Measurements from ENCODE around the gene SSR4. TPM values are rescaled to one million over a fixed set of nuclear protein-coding genes. Genes with fewer than 3 reads are reported as not detected.

The SSR4 gene
- total and polyA plus RNA-seq, 12 donors: 162 to 1,349 (median 366) TPM

DNA sequence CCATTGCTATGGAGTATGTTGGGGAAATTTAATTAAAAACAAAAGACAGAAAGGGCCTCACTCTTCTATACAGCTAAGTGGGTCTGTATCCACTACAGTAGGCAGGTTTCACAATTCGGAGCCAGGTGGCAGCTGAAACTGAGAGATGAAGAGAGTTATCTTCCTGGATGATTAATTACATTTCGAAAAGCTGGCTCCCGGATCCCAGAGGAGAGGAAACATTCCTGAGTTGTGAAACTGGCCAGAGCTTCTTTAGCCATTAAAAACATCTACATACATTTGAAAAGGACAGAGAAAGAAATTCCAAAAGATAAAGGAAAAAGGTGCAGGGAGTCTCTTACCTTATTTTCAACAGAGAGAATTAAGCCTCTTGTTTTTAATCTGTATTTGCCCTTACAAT is 51.4 kb downstream of the SSR4 start:
- H3K27ac ChIP-seq: no peak overlapping the region
- intact Hi-C loops (cut with DNase I): no loop called here
- H3K36me3 ChIP-seq (replicated peaks in 1 of 2): no peaks in the 10 kb centered on the region
- no peaks in the 10 kb centered on the region for H3K9me3 ChIP-seq (replicated peaks in 1 of 3)
- no peak overlapping the region for H3K4me3 ChIP-seq
- no peaks in the 10 kb centered on the region for H3K4me1 ChIP-seq (replicated peaks in 1 of 2)
- TF ChIP-seq POLR2A (IDR thresholded peaks at IDR 0.05): no peak
- peaks cover 60% of the 10 kb centered on the region for H3K27me3 ChIP-seq
- no peak for DNase-seq
- WGBS, 4 donors: 9 to 26% (median 20%) methylated on average over 3 of the region's 3 CpGs

Other genes with a start within 250 kb of the SSR4 start
- 10 to 100 TPM; 13.2 to 36.7 (median 24.1) TPM for gene CCNQ, start 195.5 kb upstream of the SSR4 start, total RNA-seq
- 10 to 100 TPM; 18.7 to 48.5 (median 38.1) TPM for gene CCNQ, start 195.5 kb upstream of the SSR4 start, polyA plus RNA-seq
- gene DUSP9, start 147.5 kb upstream of the SSR4 start, total RNA-seq: 10 to 100 TPM in 1 of 9 donors, under 1 TPM in 5, not detected in 3; 0.11 to 15.9 (median 0.24) TPM
- gene DUSP9, start 147.5 kb upstream of the SSR4 start, polyA plus RNA-seq: not detected
- 1 to 10 TPM in 3 of 9 donors, under 1 TPM in 4, not detected in 2; 0.48 to 2.7 (median 1.00) TPM for gene PNCK, start 120.9 kb upstream of the SSR4 start, total RNA-seq
- 1 to 10 TPM in 2 of 3 donors, under 1 TPM in 1; 0.42 to 6.5 (median 1.9) TPM for gene PNCK, start 120.9 kb upstream of the SSR4 start, polyA plus RNA-seq
- gene SLC6A8, start 106.7 kb upstream of the SSR4 start, total RNA-seq: 100 to 1,000 TPM in 4 of 9 donors, 10 to 100 TPM in 4, 1 to 10 TPM in 1; 3.1 to 136 (median 71.0) TPM
- 100 to 1,000 TPM in 1 of 3 donors, 10 to 100 TPM in 2; 51.8 to 118 (median 63.0) TPM for gene SLC6A8, start 106.7 kb upstream of the SSR4 start, polyA plus RNA-seq
- gene BCAP31, start 70.3 kb upstream of the SSR4 start, total RNA-seq: 100 to 1,000 TPM; 168 to 343 (median 285) TPM
- 100 to 1,000 TPM; 121 to 274 (median 218) TPM for gene BCAP31, start 70.3 kb upstream of the SSR4 start, polyA plus RNA-seq
- gene ABCD1, start 69.8 kb upstream of the SSR4 start, total RNA-seq: 10 to 100 TPM; 29.6 to 78.0 (median 51.0) TPM
- 10 to 100 TPM; 29.7 to 58.6 (median 42.3) TPM for gene ABCD1, start 69.8 kb upstream of the SSR4 start, polyA plus RNA-seq
- gene PLXNB3, start 30.4 kb upstream of the SSR4 start, total RNA-seq: 100 to 1,000 TPM in 1 of 9 donors, 10 to 100 TPM in 7, 1 to 10 TPM in 1; 1.1 to 103 (median 34.9) TPM
- 100 to 1,000 TPM in 1 of 3 donors, 10 to 100 TPM in 2; 21.7 to 119 (median 87.3) TPM for gene PLXNB3, start 30.4 kb upstream of the SSR4 start, polyA plus RNA-seq
- 1 to 10 TPM in 5 of 9 donors, under 1 TPM in 3, not detected in 1; 0.14 to 2.9 (median 1.3) TPM for gene SRPK3, start 13.6 kb upstream of the SSR4 start, total RNA-seq
- gene SRPK3, start 13.6 kb upstream of the SSR4 start, polyA plus RNA-seq: 10 to 100 TPM in 1 of 3 donors, 1 to 10 TPM in 1, under 1 TPM in 1; 0.31 to 20.5 (median 4.9) TPM
- gene IDH3G, start 293 bp upstream of the SSR4 start, total RNA-seq: 100 to 1,000 TPM in 2 of 9 donors, 10 to 100 TPM in 7; 68.4 to 144 (median 83.1) TPM
- gene IDH3G, start 293 bp upstream of the SSR4 start, polyA plus RNA-seq: 100 to 1,000 TPM in 2 of 3 donors, 10 to 100 TPM in 1; 73.9 to 112 (median 111) TPM
- gene PDZD4, start 35.9 kb downstream of the SSR4 start, total RNA-seq: 1 to 10 TPM in 8 of 9 donors, under 1 TPM in 1; 0.69 to 8.8 (median 3.4) TPM
- 10 to 100 TPM in 1 of 3 donors, 1 to 10 TPM in 2; 3.0 to 39.2 (median 9.5) TPM for gene PDZD4, start 35.9 kb downstream of the SSR4 start, polyA plus RNA-seq
- 10 to 100 TPM in 3 of 9 donors, 1 to 10 TPM in 4, under 1 TPM in 2; 0.52 to 50.1 (median 2.7) TPM for gene L1CAM, start 91.5 kb downstream of the SSR4 start, total RNA-seq
- gene L1CAM, start 91.5 kb downstream of the SSR4 start, polyA plus RNA-seq: 10 to 100 TPM in 2 of 3 donors, 1 to 10 TPM in 1; 8.9 to 34.1 (median 14.5) TPM
- gene AVPR2, start 110.0 kb downstream of the SSR4 start, total RNA-seq: 1 to 10 TPM in 1 of 9 donors, under 1 TPM in 8; 0.11 to 1.1 (median 0.57) TPM
- 1 to 10 TPM in 2 of 3 donors, not detected in 1; 1.0 to 1.6 TPM for gene AVPR2, start 110.0 kb downstream of the SSR4 start, polyA plus RNA-seq
- 10 to 100 TPM; 22.4 to 67.8 (median 45.0) TPM for gene ARHGAP4, start 131.6 kb downstream of the SSR4 start, total RNA-seq
- 100 to 1,000 TPM in 2 of 3 donors, 1 to 10 TPM in 1; 1.5 to 316 (median 118) TPM for gene ARHGAP4, start 131.6 kb downstream of the SSR4 start, polyA plus RNA-seq
- 100 to 1,000 TPM in 3 of 9 donors, 10 to 100 TPM in 6; 60.0 to 159 (median 93.2) TPM for gene NAA10, start 140.4 kb downstream of the SSR4 start, total RNA-seq
- gene NAA10, start 140.4 kb downstream of the SSR4 start, polyA plus RNA-seq: 100 to 1,000 TPM; 121 to 287 (median 228) TPM
- gene RENBP, start 150.0 kb downstream of the SSR4 start, total RNA-seq: 10 to 100 TPM; 15.5 to 37.4 (median 24.6) TPM
- gene RENBP, start 150.0 kb downstream of the SSR4 start, polyA plus RNA-seq: 10 to 100 TPM in 2 of 3 donors, 1 to 10 TPM in 1; 5.4 to 69.6 (median 27.6) TPM
- 10 to 100 TPM in 8 of 9 donors, 1 to 10 TPM in 1; 9.2 to 77.1 (median 57.8) TPM for gene HCFC1, start 177.2 kb downstream of the SSR4 start, total RNA-seq
- gene HCFC1, start 177.2 kb downstream of the SSR4 start, polyA plus RNA-seq: 10 to 100 TPM; 15.3 to 32.7 (median 19.6) TPM
- gene TMEM187, start 178.1 kb downstream of the SSR4 start, total RNA-seq: 10 to 100 TPM in 7 of 9 donors, 1 to 10 TPM in 2; 5.7 to 29.2 (median 16.7) TPM
- gene TMEM187, start 178.1 kb downstream of the SSR4 start, polyA plus RNA-seq: 1 to 10 TPM; 4.0 to 6.8 (median 5.3) TPM
- gene IRAK1, start 225.2 kb downstream of the SSR4 start, total RNA-seq: 100 to 1,000 TPM in 4 of 9 donors, 10 to 100 TPM in 5; 48.2 to 142 (median 98.0) TPM
- gene IRAK1, start 225.2 kb downstream of the SSR4 start, polyA plus RNA-seq: 10 to 100 TPM; 36.9 to 70.1 (median 63.4) TPM

Data from adrenal gland (tissue), 12 donors.